Upper lobe of right lung (tissue), 1 donor: ENCODE measurements around the gene ULBP2. TPM values are rescaled to one million over a fixed set of nuclear protein-coding genes. Genes with fewer than 3 reads are reported as not detected.
"Not testable (repeated sequence)": the region's sequence is repeated elsewhere in the genome, so short reads cannot be mapped to it uniquely, and the experiment has no call there.

ENCODE experiments used
- ATAC-seq: fragments of 200-7000 bp; cut with Tn5 transposase; one replicate; pipeline ENCODE4 v1.9.1; 2020; ENCODE audit warnings: mild to moderate bottlenecking, moderate library complexity
- DNase-seq: peaks from one replicate; pipeline ENCODE4 v3.0.0-alpha.2; 2020
- H3K27ac ChIP-seq: fragments of 200-600 bp; one replicate; pipeline ENCODE4 v1.8.0; 2022
- H3K27me3 ChIP-seq: fragments of 200-600 bp; one replicate; pipeline ENCODE4 v1.8.0; 2022; ENCODE audit warnings: mild to moderate bottlenecking
- H3K36me3 ChIP-seq: fragments of 200-600 bp; one replicate; pipeline ENCODE4 v1.8.0; 2022
- H3K4me1 ChIP-seq: fragments of 200-600 bp; one replicate; pipeline ENCODE4 v1.8.0; 2022
- H3K4me3 ChIP-seq: fragments of 200-600 bp; one replicate; pipeline ENCODE4 v1.8.0; 2022; ENCODE audit warnings: mild to moderate bottlenecking
- H3K9me3 ChIP-seq: fragments of 200-600 bp; one replicate; pipeline ENCODE4 v1.8.0; 2022
- intact Hi-C: fragments of 100-400 bp; cut with DNase I; formaldehyde crosslinking; loops from one replicate; pipeline ENCODE4 v1.11.0; 2022
- total RNA-seq: library from RNA; stranded (reverse); fragmentation: NEBNext Ultra II Directional; extraction: Animal tissue kit (Norgen Biotek cat#: 25700); gene quantifications from one replicate; pipeline ENCODE4 v1.2.1, GENCODE V29; 2021
- TF ChIP-seq, protein P1 (sequence below): fragments of 200-600 bp; IDR thresholded peaks from one replicate; pipeline ENCODE4 v1.8.0; 2022; ENCODE audit warnings: antibody characterized with exemption
- donor health status: DM: no; HTN: yes; CAD: no; lungs with severe emphysema.

The ULBP2 gene
- total RNA-seq, 1 donor from 2014 or later = 2.3 TPM

DNA sequence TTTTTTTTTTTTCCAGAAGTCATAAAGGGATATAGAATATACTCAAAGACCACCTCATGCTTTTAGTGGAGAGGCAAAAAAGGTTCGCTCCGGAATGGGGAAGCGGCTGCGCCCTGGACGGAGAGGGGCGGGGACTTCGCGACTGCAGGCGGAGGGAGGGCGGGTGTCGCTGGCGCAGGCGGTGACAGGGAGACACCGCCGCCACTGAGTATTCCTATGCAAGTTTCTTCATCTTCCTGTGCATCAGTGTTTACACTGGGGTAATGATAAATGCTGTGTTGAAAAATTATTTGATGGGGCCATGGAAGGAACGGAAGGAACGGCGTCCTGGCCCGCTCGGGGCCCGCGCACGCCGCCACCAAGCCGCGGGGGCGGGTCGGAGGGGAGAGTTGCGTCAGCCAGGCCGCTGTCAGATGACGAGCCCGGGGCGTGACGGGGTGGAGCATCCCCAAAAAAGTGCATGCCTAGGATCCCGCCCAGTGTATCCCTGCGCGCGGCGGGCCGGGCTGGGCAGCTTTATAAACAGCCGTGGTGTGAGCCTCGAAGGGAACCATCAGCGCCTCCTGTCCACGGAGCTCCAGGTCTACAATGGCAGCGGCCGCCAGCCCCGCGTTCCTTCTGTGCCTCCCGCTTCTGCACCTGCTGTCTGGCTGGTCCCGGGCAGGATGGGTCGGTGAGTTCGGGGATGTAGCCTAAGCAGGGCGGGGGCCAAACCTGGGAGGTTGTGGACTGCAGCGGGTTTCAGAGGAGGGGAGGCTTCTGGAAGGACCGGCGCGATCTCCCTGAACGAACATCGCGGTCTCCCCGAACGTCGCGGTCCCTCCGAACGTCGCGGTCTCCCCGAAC, 21.9 kb downstream of the ULBP2 start, which contains the start of gene ULBP1:
Gene ULBP1 (plus strand): TSS at position 482 of the 846 bp plus-strand sequence. CDS start 107 bp downstream, at position 589.
- Histone ChIP-seq H3K4me1 (peaks cover 13% of the 10 kb centered on the region), H3K27me3 (peaks cover 66% of the 10 kb centered on the region), H3K27ac (no peak within 1 kb of the TSS), H3K4me3 (peak within 1 kb of the TSS; percentile 61), H3K36me3 (no peaks in the 10 kb centered on the region), H3K9me3 (no peaks in the 10 kb centered on the region)
- ATAC-seq = peak; percentile 92
- TF ChIP-seq, protein P1, sequence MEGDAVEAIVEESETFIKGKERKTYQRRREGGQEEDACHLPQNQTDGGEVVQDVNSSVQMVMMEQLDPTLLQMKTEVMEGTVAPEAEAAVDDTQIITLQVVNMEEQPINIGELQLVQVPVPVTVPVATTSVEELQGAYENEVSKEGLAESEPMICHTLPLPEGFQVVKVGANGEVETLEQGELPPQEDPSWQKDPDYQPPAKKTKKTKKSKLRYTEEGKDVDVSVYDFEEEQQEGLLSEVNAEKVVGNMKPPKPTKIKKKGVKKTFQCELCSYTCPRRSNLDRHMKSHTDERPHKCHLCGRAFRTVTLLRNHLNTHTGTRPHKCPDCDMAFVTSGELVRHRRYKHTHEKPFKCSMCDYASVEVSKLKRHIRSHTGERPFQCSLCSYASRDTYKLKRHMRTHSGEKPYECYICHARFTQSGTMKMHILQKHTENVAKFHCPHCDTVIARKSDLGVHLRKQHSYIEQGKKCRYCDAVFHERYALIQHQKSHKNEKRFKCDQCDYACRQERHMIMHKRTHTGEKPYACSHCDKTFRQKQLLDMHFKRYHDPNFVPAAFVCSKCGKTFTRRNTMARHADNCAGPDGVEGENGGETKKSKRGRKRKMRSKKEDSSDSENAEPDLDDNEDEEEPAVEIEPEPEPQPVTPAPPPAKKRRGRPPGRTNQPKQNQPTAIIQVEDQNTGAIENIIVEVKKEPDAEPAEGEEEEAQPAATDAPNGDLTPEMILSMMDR = peak; percentile 10
- DNase-seq = peak; percentile 93
- intact Hi-C loops = no loop called here

DNA sequence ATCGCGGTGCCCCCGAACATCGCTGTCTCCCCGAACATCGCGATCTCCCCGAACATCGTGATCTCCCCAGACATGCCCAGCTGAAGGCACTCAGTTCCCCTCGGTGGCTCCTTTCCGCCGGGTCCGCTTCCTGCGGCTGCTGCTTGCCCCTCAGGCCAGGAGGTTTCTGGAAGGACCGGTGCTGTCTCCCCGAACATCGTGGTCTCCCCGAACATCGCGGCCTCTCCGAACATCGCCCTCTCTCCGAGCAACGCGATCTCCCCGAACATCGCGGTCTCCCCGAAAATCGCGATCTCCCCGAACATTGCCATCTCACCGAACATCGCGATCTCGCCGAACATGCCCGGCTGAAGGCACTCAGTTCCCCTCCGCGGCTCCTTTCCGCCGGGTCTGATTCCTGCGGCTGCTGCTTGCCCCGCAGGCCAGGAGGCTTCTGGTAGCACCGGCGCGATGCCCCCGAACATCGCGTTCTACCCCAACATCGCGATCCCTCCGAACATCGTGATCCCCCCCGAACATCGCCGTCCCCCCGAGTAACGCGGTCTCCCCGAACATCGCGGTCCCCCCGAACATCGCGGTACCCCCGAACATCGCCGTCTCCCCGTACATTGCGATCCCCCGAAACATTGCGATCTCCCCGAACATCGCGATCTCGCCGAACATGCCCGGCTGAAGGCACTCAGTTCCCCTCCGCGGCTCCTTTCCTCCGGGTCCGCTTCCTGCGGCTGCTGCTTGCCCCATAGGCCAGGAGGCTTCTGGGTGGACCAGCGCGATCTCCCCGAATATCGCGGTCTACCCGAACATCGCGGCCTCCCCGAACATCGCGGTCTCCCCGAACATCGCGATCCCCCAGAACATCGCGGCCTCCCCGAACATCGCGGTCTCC, 22.7 kb downstream of the ULBP2 start:
- DNase-seq (no peak), ATAC-seq (no peak)
- intact Hi-C loops = no loop called here
- TF ChIP-seq, protein P1 = no peak
- Histone ChIP-seq H3K4me1 (peaks cover 13% of the 10 kb centered on the region), H3K36me3 (no peaks in the 10 kb centered on the region), H3K4me3 (peak overlapping the region; percentile 61), H3K27me3 (peaks cover 57% of the 10 kb centered on the region), H3K27ac (no peak overlapping the region), H3K9me3 (no peaks in the 10 kb centered on the region)

DNA sequence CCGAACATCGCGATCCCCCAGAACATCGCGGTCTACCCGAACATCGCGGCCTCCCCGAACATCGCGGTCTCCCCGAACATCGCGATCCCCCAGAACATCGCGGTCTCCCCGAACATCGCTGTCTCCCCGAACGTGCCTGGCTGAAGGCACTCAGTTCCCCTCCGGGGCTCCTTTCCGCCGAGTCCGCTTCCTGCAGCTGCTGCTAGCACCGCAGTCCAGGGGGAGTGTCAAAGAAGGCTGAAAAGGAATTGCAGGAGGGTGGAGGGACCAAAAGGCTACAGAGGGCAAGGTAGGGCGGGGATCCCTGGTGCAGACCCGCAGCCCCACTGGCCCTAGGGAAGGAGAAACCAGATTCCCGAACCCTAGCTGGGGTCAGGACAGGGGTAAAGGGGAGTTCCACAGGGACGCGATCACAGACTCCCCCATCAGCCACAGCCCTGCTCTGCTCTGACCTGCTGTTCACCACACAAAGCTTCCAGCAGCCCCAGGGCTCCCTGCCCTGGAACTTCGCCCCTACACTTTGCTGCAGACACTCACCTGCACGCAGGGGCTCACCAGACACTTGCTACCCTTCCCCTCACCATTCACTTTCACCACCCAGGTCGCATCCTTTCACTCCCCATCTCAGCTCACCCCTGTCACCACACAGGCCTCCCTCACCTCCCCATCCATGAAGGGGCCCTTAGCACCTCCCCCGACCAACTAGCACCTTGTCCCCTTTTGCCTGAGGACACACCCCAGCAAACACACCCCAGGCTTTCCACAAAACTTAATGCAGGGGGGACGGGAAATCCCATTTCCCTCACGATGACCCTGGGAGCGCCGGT, 23.6 kb downstream of the ULBP2 start:
- Histone ChIP-seq H3K9me3 (no peaks in the 10 kb centered on the region), H3K27me3 (peaks cover 51% of the 10 kb centered on the region), H3K4me1 (peaks cover 13% of the 10 kb centered on the region), H3K4me3 (peak overlapping the region; percentile 61), H3K36me3 (no peaks in the 10 kb centered on the region), H3K27ac (no peak overlapping the region)
- TF ChIP-seq, protein P1 = no peak
- DNase-seq (no peak), ATAC-seq (no peak)
- intact Hi-C loops = no loop called here

DNA sequence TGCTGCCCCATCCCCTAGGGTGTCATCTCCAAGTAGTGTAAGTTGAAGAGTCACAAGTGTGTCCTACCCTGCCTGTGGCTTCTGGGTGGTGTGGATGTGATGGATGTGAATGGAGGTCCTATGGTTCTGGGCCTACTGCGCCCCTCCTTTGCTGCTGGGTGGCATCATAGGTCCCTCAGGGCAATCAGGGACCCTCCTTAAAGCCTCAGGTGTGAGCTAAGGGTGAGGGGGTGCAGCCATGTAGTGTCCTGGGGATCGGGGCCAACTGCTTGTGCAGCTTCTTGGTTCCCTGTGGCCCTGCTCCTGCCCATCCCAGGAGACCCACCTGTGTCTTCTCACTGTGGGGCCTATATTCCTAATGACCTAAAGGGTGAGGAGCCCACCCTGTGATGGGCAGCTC, 24.5 kb downstream of the ULBP2 start:
- intact Hi-C loops, H3K27ac ChIP-seq, H3K9me3 ChIP-seq, ATAC-seq, H3K4me3 ChIP-seq, H3K36me3 ChIP-seq, DNase-seq: not testable (repeated sequence)
- Histone ChIP-seq H3K27me3 (peaks cover 43% of the 10 kb centered on the region), H3K4me1 (peaks cover 13% of the 10 kb centered on the region)

DNA sequence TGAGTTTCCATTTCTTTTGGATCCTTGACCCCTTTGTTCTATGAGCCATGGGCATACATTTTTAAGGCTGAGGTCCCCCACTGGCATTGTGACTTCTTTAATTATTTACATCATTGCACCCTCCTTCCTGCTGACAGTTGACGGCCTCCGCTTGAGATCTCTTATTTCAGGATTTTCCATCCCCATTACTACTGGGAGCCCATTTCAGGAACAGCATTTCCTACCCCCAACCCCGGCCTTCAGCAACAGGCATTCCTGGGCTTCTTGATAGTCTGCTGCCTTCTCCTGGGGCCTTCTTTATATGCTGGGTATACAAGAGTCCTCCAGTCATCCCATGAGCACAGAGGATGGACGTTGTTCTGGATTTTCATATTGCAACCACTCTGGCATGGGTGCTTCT, 25.8 kb downstream of the ULBP2 start:
- H3K9me3 ChIP-seq = no peaks in the 10 kb centered on the region
- ATAC-seq = no peak
- H3K4me3 ChIP-seq = no peak overlapping the region
- no peaks in the 10 kb centered on the region for H3K36me3 ChIP-seq
- TF ChIP-seq, protein P1 = no peak
- intact Hi-C loops = no loop called here
- no peak for DNase-seq
- peaks cover 33% of the 10 kb centered on the region for H3K27me3 ChIP-seq
- peaks cover 13% of the 10 kb centered on the region for H3K4me1 ChIP-seq
- H3K27ac ChIP-seq = no peak overlapping the region

DNA sequence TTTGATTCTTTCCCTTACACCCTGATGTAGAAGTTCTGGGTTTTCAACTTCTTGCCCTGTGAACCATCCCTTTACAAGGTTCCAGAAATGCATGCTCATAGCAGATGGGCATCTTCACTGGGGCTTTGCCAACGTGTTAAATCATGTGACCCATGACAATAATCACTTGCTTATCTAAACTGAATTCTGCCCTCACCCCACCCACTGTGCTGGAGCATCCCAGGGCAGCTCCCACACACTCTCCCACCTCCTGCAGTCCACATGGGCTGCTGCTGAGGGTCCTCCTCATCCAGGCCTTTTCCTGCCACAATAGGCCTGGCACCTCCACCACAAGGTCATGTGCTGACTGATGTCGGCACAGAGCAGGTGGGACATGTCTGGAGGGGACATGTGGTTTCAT, 26.2 kb downstream of the ULBP2 start:
- H3K36me3 ChIP-seq, DNase-seq, H3K27ac ChIP-seq, H3K9me3 ChIP-seq, intact Hi-C loops, H3K4me3 ChIP-seq, ATAC-seq: not testable (repeated sequence)
- peaks cover 31% of the 10 kb centered on the region for H3K27me3 ChIP-seq
- H3K4me1 ChIP-seq = peaks cover 13% of the 10 kb centered on the region

DNA sequence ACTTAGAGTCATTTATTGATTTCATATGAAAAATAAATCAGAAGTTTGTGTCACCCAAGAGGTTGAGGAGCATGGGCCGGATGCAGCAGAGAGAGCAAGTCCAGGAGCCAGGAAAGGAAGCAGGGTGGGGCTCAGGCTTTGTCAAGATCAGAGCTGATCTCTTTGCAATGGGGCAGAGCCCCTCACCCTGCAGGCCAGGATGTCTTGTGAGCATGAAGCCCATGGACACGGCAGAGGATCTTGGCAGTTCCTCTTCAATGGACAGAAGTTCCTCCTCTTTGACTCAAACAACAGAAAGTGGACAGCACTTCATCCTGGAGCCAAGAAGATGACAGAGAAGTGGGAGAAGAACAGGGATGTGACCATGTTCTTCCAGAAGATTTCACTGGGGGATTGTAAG, 27.1 kb downstream of the ULBP2 start:
- peaks cover 29% of the 10 kb centered on the region for H3K27me3 ChIP-seq
- H3K9me3 ChIP-seq, intact Hi-C loops, ATAC-seq, H3K36me3 ChIP-seq, H3K4me3 ChIP-seq, DNase-seq, H3K27ac ChIP-seq, H3K4me1 ChIP-seq: not testable (repeated sequence)
